Pericardium fibroblast (primary cell): ENCODE measurements around the gene ZFAND3. TPM values are rescaled to one million over a fixed set of nuclear protein-coding genes. Genes with fewer than 3 reads are reported as not detected.

ENCODE experiments used
- total RNA-seq: library from RNA; depleted of rRNA; stranded (reverse); fragments of >200 nt; gene quantifications from 2 replicates; pipeline ENCODE4 v1.2.3, GENCODE V29; 2015

ZFAND3 gene
- 37.0 and 39.3 TPM in 2 replicates for total RNA-seq

GRCh38 chr6:37819177-37819801, at the start of gene ZFAND3:
Gene ZFAND3, plus strand, starts transcription at chr6:37819727. Its CDS starts 219 bp downstream, at chr6:37819946.

Other genes starting within 250 kb of the ZFAND3 start
- 1.2 and 3.4 TPM in 2 replicates for gene MDGA1, start 121.8 kb upstream of the ZFAND3 start, total RNA-seq